Stimulated activated naive CD4-positive, alpha-beta T cell (primary cell): Measurements from ENCODE around the gene PIGP.
"Not testable (repeated sequence)": the region's sequence is repeated elsewhere in the genome, so short reads cannot be mapped to it uniquely, and the experiment has no call there.

Source experiments
- DNase-seq, 6 experiments: peaks; one replicate each; lab custom pipeline; 2025; lab: John Stamatoyannopoulos, UW

PIGP gene

GRCh38 chr21:37044643-37045042, 28.2 kb downstream of the PIGP start:
- no peak for DNase-seq

GRCh38 chr21:37043818-37044217, 29.1 kb downstream of the PIGP start:
- DNase-seq, result no peak

- no peak for DNase-seq
Measured at GRCh38 chr21:37041706-37042271, 31.1 kb downstream of the PIGP start.

GRCh38 chr21:37040212-37040611, 32.7 kb downstream of the PIGP start:
- no peak for DNase-seq

GRCh38 chr21:37039411-37040075, 33.3 kb downstream of the PIGP start:
- no peak for DNase-seq

- no peak for DNase-seq
Measured at GRCh38 chr21:37036177-37036576, 36.7 kb downstream of the PIGP start.

- DNase-seq, result not testable (repeated sequence)
Measured at GRCh38 chr21:37034394-37034793, 38.5 kb downstream of the PIGP start.

- DNase-seq, result no peak
Measured at GRCh38 chr21:37032877-37033471, 39.9 kb downstream of the PIGP start.

GRCh38 chr21:37032293-37032692, 40.6 kb downstream of the PIGP start:
- no peak for DNase-seq

GRCh38 chr21:37030864-37031263, 42.0 kb downstream of the PIGP start:
- no peak for DNase-seq

GRCh38 chr21:37028570-37028969, 44.3 kb downstream of the PIGP start:
- DNase-seq, result no peak

- DNase-seq, result no peak
Measured at GRCh38 chr21:37026499-37026898, 46.4 kb downstream of the PIGP start.

GRCh38 chr21:37017951-37018679, 54.8 kb downstream of the PIGP start:
- no peak for DNase-seq
